ENCODE measurements around the gene ARMC9.
"Not testable (repeated sequence)": the region's sequence is repeated elsewhere in the genome, so short reads cannot be mapped to it uniquely, and the experiment has no call there.

ARMC9 gene

DNA sequence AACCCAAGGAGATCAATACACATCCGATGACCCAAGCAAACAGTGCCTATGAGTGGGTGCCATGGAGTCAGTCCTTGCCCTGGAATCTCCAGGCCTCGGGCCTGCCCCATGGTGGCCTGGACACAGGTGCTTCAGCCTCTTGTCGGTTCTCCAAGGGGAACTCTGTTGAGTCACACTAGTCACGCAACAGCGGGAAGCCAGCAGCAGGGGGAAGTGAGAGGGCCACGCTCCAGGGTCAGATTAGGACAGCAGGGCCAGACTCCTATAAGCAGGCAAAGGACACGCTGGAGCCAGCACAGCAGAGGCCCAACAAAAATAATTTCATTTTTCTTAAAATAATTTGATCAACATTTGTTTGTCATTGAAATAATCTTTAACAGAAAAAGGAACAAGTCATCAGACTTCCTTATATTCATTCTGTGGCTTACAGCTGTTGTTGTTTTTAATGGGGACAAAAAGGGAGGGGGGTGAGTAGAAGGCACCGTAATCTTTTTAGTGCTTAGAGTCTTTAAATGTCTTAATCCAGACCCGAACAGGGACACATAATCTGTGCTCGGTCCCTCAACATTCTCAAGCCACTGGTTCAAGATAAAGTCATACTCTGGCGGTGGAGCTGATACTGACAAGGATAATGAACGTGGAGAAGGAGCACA, 16.4 kb upstream of the ARMC9 start:
- in situ Hi-C loops (cut with MboI; ENCODE audit: low sequenced_read_pairs): no loop called here

DNA sequence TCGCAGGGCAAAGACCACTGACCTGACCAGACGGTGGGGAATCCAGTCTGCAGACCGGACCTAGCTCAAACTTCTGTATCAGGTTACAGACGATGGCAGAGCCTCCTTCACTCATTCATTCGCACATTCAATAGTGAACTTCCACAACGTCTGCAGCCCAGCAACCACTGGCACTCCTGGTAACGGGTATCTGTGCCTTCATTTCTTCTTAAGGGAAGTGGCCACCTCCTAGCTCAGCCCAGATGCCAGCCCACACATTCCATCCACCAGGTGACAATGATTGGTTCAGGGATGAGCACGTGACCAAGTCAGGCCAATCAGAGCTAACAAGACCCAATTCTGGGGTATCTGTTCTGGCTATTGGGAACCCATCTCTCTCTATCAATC, 15.9 kb upstream of the ARMC9 start:
- in situ Hi-C loops (cut with MboI; ENCODE audit: low sequenced_read_pairs): no loop called here

DNA sequence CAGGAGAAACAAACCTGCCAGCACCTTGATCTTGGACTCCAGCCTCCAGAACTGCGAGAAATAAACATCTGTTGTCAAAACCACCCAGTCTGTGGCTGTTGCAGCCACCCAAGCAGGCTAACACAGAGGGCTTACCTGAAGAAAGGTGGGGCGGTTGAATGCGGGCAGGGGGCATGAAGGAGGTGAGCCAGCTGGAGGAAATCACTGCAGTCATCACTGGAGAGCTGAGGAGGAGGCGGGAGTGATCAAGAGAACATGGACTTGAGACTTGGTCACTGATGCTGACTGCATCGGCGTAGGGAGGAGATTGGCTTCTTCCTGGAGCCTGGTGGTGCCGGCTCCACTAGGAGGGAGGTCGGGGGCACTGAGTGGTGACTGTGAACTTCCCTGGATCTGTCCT, 14.6 kb upstream of the ARMC9 start:
- in situ Hi-C loops (cut with MboI; ENCODE audit: low sequenced_read_pairs): no loop called here

DNA sequence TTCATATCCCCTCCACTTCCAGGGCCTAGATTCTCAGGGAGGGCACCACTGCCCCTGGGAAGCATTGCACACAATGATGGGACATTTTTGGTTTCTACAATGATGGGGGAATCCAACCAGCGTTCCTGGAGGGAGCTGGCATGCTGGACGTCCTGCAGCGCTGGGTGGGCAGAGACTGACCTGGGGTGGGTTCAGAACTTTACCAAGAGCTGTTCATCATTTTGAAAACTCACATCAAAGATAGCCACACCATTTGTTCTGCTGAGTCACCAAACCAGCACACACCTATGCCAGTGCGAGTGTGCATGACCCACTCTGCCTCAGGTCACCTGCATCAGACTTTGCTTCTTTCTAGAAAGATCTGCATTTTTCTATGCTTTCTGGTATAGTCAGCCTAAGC, 14.1 kb upstream of the ARMC9 start:
- in situ Hi-C loops (cut with MboI; ENCODE audit: low sequenced_read_pairs): no loop called here

DNA sequence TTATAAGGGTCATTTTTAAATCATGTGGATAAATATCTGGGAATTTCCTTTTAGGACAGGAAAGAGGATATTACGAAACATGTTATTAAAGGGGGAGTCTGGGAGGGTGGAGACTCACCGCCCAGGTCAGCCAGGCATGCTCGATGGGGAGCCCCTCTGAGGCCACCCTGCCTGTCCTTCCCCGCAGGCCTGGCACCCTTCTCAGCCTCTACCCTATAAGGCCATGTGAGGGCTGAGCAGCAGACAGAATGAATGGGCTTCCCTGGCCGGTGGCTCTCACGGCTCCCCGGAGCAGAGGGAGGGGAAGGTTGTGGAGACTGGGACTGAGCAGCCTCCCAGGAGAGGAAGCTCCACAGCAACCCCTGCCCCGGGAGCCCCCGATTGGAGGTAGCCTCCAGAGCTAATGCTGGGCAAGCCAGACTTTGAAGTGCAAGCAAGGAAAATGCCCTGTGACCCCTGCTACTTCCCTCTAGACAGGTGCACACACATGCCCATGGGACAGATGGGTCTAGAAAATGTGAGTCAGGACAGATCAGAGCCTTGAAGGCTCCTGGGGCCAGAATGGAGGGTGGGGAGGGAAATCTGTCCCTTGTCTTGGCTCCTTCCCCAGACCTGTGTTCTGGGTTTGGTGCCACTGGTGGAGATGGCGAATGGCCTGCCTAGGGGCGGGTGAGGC, 13.2 kb upstream of the ARMC9 start:
- in situ Hi-C loops (cut with MboI; ENCODE audit: low sequenced_read_pairs): no loop called here

DNA sequence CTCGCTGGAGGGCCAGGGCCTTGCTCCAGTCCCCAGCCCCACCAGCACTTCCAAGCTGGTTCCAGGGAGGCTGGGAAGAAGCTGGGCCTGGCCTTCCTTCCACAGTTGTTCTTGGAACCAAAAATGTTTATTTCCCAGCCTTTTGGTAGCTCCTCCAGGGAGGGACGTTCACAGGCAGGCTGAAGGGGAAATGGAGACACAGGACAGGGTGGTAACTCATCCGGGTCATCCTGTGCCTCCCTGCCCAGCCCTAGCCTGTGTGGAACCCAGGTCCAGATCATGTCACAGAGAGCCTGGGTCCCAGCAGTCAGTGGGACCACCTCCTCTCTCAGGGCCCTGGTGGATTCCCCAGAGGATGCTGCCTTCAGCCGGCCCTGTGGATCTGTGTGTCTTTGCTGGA, 12.5 kb upstream of the ARMC9 start:
- in situ Hi-C loops (cut with MboI; ENCODE audit: low sequenced_read_pairs): no loop called here

DNA sequence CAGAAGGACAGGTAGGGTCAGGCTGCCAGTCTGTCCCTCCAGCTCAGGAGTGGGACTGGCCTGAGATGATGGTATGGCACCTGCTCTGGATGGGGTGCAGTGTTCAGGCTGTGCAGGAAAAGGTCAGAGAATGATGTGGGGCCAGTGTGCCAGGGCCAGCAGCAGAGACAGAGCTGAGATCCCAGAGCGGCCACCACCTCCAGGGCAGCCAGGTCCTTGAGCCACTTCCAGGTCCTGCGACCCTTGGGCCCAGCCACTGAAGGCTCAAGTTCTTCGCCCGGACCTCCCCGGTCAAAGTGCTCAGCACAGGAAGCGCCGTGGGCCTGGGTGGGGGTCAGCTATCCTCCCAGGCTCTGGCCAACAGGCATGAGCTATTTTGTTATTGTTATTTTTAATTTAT, 12.1 kb upstream of the ARMC9 start:
- in situ Hi-C loops (cut with MboI; ENCODE audit: low sequenced_read_pairs): no loop called here

DNA sequence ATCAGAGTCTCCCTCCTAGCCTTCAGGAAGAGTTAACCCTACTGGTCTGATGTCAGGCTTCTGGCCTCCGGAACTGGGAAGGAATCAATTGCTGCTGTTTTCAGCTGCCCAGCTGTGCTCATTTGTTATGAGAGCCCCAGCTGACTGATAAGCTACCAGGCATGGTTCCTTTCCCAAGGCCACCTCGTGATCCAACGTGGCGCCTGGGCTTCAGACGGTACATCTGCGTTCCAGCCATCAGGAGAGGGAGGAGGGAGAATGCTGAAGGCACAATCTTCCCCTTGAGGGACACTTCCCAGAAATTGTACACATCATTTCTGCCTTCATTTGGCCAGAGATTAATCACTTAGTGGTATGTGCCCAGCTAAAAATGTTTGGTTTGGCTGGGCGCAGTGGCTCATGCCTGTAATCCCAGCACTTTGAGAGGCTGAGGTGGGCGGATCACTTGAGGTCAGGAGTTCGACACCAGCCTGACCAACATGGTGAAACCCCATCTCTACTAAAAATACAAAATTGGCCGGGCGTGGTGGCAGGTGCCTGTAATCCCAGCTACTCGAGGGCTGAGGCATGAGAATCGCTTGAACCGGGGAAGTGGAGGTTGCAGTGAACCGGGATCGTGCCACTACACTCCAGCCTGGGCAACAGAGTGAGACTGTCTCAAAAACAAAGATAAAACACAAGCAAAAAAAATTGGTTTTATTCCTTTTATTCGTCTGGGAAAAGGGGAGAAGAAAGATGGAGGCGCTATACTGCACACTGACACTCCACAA, 10.5 kb upstream of the ARMC9 start:
- in situ Hi-C loops (cut with MboI; ENCODE audit: low sequenced_read_pairs): no loop called here

DNA sequence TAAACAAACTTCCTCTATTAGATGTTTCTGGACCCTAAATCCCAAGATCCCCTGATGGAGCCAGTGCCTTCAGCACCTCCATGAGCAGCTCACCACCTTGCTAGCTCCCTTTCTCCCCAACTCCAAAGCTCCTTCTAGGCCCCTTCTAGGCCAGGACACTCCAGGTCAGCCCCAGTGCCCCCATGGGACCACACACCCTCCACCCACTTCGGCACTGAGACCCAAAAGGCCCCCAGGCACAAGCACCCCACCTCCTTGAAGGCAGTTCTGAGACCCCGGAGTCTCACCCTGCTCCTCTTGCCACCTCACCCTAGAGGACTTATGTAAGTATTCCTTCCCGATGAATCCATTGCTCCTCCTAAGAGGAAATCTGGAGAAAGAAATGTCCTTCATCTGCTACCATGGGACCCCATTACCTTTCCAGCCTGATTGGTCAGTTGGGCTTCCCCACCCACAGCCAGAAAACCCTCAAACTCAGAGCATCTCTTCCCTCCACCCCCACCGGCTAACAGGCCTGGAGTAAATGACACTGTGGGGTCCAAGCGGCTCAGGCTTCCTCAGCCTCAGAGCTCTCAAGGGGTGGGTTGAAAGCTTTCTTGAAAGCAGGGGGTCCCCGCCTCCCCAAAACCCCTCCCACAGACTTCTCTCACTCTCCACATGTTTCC, 9.8 kb upstream of the ARMC9 start:
- in situ Hi-C loops (cut with MboI; ENCODE audit: low sequenced_read_pairs): no loop called here

DNA sequence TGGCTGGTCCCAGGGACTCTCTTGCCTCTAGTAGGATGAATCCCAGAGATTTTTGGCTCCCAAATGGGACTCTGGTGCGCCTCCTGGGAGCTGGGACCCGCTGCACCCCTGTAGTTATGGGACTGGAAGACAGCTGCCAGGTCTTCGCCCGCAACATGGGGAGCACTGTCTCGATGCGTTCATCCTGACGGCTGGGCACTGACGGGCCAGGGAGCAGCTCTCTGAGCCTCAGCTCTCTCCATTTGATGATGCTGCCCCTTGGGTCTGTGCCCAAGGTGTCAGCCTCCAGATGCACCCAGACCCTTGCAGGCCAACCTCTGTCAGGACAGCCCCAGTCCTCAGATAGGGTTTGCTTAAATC, 9.3 kb upstream of the ARMC9 start:
- in situ Hi-C loops (cut with MboI; ENCODE audit: low sequenced_read_pairs): no loop called here

DNA sequence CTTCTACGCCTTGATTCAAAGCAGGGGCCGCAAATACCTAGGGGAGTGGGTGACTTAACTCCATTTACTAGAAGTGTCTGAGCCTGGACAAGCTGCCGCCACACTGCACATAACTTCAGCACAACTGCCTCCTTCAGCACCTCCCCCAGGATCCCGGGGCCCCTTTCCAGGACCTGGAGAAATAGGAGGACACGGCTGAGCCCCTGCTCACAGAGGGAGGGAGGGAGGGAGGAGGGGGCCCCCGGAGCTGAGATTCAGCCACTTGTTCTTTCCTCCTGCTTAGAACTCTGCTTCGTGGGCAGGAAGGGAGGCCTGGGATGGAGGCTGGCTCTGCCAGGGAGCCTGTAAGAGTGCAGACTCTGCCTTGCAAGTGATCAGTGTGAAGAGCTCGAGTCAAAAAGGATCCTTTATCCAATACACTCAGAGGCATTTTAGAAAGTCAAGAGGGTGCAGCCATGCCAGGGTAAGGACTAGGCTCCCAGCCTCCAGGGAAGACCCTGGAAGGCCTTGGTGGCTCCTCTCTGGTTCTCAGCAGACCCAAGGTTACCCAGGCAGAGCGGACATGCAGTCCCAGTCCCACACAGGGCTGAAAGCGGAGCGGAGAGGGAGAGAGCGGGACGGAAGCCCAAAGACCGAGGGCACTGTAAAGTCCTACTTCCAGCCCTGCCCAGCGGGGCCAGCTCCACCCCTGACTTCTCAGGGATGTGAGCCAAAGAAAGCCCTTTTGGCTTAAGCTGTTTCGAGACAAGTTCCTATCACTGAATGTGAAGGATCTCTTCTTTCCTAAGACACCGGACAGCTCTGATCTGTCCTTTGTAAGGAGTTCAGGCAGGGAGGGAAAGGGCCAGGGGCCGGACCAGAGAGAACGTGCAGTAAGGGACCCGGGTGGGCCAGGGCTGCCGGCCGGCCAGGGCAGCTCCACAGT, 8.6 kb upstream of the ARMC9 start:
- in situ Hi-C loops (cut with MboI; ENCODE audit: low sequenced_read_pairs): no loop called here

DNA sequence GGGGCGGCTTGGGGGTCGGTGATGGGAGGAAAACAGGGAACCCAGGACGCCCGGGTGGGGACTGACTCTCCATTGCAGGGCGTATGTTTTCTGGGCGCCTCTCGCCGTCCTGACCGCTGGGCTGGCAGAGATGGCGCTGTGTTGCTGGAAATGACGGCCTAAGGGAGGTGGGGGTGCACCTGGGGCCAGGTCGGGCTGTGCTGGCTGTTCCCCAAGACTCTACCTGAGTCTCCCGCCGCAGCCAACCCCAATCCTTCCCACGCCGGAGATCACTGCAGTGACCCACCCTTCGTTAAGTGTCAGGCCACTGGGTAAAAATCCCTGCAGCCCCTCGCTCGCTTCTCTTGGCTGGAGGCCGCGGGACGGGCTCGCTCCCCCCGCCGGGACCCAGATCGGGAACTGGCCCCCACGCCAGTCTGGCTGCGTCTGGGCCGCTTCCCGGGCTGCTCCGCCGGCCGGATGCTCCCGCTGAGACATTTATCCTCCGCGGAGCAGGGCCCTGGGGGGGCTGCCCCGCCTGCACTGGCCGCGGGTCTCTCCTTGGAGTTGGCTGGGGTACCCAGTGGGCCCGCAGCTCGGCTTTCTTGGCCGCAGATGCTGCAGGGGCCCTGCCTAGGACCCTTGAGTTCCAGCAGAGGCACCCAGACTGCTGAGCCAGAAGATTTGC, 7.8 kb upstream of the ARMC9 start:
- in situ Hi-C loops (cut with MboI; ENCODE audit: low sequenced_read_pairs): no loop called here

DNA sequence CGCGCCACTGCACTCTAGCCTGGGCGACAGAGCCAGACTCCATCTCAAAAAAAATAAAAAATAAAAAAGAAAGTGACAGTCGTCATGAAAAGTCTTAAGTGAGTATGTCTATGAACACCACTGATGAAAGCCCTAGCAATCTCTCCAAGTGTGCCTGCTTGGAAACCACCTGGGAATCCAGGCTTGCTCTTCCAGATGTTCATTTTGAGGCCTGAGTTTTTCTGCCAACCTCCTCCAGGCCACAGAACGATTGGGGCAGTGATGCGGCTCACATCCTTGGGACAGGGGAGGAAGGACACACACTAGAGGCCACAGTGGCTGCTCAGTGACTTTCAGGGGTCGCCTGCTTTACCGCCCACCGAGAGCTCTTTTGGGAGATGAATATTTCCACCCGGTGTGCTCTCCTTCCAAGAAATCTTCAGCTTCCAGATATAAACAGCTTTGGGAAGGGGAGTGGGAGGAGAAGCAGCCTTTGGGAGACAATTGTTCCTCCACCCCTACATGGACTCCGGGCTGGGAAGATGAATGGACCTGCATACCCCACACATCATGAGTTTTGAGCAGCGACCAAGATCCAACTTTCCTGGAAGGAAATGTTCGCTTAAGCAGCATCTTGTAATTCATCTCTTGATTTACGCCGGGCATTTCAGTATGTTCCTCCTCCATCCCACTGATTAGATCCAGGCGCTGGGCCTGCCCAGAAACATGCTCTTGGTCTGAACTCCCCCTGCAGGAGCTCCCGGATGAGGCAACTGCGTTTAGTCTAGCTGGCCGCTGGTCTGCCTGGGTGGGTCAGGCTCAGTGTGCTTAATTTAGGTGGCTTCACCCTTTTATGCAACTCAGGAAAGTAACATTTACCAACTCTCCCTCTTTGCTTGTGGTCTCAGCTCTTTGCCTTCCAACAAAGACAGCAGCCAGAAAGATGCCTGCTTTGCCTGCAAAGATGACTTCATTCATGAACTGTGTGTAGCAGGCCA, 6.2 kb upstream of the ARMC9 start:
- in situ Hi-C loops (cut with MboI; ENCODE audit: low sequenced_read_pairs): no loop called here

DNA sequence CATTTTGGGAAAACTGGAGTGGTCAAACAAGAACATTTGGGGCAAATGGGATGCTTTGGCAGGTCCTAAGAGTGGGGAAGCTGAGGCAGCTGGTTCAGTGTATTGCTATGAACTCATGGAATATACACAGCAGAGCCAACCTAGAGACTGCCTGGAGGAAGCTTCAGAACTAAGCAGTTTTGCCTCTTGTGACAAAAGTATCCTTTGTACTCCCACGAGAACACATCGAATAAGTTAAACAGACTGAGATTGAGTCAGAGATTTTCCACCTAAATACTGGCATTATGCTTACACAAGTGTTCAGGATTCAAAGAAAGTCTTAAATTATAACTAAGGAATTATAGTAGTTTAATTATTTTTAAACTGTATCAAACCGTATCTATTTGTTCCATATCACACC, 5.2 kb upstream of the ARMC9 start:
- in situ Hi-C loops (cut with MboI; ENCODE audit: low sequenced_read_pairs): no loop called here

DNA sequence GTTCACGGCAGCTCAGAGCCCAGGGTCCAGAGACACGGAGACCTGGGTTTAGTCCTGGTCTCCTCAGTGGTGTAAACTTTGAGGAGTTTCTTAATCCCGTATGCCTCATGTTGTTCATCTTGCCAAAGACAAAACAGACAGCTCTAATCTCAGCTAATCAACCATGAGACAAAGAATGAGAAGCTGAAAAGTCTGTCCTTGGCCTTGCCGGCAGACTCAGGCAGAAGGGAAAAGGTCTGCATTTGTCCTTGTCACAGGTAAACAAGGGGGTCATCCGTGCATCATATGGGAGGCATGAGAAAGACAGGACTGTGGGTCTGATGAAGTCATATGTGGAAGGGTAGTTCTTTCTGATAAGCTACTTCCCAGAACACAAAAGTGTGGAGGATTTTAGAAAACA, 1.8 kb upstream of the ARMC9 start:
- in situ Hi-C loops (cut with MboI; ENCODE audit: low sequenced_read_pairs): no loop called here

DNA sequence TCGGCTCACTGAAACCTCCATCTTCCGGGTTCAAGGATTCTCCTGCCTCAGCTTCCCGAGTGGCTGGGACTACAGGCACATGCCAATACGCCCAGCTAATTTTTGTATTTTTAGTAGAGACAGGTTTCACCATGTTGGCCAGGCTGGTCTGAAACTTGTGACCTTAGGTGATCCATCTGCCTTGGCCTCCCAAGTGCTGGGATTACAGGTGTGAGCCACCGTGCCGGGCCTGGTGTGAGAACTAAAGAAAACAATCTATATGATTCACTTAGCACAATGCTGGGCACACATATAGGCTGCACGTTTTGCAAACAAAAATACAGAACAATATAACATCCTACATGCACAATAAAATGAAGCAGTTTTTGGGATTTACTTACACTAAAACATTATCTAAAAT, 1.2 kb upstream of the ARMC9 start:
- in situ Hi-C loops (cut with MboI; ENCODE audit: low sequenced_read_pairs): not testable (repeated sequence)

DNA sequence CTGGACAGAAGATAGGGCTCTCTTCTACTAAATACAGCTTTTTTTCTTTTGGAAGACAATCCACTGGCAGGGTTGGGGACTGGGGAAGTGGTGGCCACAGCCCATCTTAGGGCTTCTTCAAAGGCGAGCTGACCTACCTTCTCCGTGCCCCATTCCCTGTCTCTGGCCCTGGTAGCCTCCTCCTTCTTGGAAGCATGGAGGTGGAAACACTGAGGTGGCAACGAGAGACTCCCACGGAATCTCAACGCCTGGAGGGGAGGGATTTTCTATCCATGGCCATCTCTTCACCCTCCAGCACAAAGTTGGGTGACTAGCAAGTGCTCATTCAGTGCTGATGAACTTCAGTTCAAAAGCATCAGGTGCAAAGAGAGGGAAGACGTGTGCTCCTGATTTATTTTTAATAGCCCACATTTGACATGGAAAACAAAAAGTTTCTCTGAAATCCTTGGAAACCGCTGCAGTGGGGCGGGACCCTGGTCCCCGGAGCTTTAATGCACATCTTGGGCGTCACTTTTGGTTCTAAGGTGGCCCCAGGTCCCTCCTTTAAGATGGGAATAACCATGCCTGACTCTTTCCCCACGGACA, 633 bp upstream of the ARMC9 start:
- in situ Hi-C loops (cut with MboI; ENCODE audit: low sequenced_read_pairs): no loop called here

DNA sequence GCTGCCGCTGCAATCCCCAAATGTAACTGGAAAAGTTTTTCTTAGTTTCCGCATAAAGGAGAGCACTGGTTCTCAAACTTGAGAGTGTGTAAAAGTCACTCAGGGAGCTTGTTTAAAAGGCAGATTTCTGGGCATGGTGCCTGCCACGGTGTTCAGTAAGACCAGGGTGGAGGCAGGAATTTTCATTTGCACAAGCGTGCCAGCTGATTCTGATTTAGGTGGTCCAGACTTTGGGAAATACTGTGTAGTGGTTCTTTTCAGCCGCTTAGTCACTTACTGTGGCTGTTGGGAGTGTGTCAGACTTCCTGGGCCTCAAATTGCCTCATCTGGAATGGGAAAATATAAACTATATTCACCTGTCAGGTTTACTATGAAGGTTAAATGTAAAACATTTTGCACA, 788 bp downstream of the ARMC9 start:
- in situ Hi-C loops (cut with MboI; ENCODE audit: low sequenced_read_pairs): no loop called here
